ENCODE data around the gene C1QTNF9.
"Not testable (repeated sequence)": the region's sequence is repeated elsewhere in the genome, so short reads cannot be mapped to it uniquely, and the experiment has no call there.

The C1QTNF9 gene

GRCh38 chr13:24371273-24371672 is 61.9 kb downstream of the C1QTNF9 start:
- DNase-seq = not testable (repeated sequence)
